T-helper 1 cell treated with Interleukin-12 subunit alpha and Interleukin-12 subunit beta and Interleukin-4 antibody, amounts not matched to agents 30 μg/mL and 1 μg/mL, for 36 hours (primary cell): ENCODE data around the gene ASF1B.
A peak's percentile ranks its signal among the peaks of the same experiment; 100 is the strongest.
"Not testable (repeated sequence)": the region's sequence is repeated elsewhere in the genome, so short reads cannot be mapped to it uniquely, and the experiment has no call there.

Experiments
- H3K27ac Mint-ChIP-seq: one replicate; pipeline ENCODE4 v1.8.0; 2021; ENCODE audit warnings: mild to moderate bottlenecking, mixed read lengths
- H3K27me3 Mint-ChIP-seq: one replicate; pipeline ENCODE4 v1.8.0; 2021; ENCODE audit warnings: low read depth, mixed read lengths
- H3K36me3 Mint-ChIP-seq: one replicate; pipeline ENCODE4 v1.8.0; 2021; ENCODE audit warnings: low read depth, mixed read lengths
- H3K4me1 Mint-ChIP-seq: one replicate; pipeline ENCODE4 v1.8.0; 2021; ENCODE audit warnings: low read depth, mixed read lengths
- H3K4me3 Mint-ChIP-seq: one replicate; pipeline ENCODE4 v1.8.0; 2021; ENCODE audit warnings: mild to moderate bottlenecking, moderate library complexity, mixed read lengths
- H3K9me3 Mint-ChIP-seq: one replicate; pipeline ENCODE4 v1.8.0; 2021; ENCODE audit warnings: mixed read lengths

ASF1B gene

GRCh38 chr19:14136509-14137281 is at the start of gene ASF1B:
Gene ASF1B, minus strand, starts transcription at chr19:14136589. Its CDS starts 133 bp downstream, at chr19:14136456.
- Mint-ChIP-seq H3K36me3 (peaks cover 14% of the 10 kb centered on the region), H3K4me3 (peak within 1 kb of the TSS; percentile 90), H3K27ac (peak within 1 kb of the TSS; percentile 95), H3K4me1 (peaks cover 27% of the 10 kb centered on the region), H3K9me3 (no peaks in the 10 kb centered on the region), H3K27me3 (no peaks in the 10 kb centered on the region)

GRCh38 chr19:14185691-14186090 is 49.3 kb upstream of the ASF1B start:
- not testable (repeated sequence) for H3K4me1 Mint-ChIP-seq, H3K4me3 Mint-ChIP-seq, H3K9me3 Mint-ChIP-seq, H3K36me3 Mint-ChIP-seq, H3K27me3 Mint-ChIP-seq, H3K27ac Mint-ChIP-seq

DNA sequence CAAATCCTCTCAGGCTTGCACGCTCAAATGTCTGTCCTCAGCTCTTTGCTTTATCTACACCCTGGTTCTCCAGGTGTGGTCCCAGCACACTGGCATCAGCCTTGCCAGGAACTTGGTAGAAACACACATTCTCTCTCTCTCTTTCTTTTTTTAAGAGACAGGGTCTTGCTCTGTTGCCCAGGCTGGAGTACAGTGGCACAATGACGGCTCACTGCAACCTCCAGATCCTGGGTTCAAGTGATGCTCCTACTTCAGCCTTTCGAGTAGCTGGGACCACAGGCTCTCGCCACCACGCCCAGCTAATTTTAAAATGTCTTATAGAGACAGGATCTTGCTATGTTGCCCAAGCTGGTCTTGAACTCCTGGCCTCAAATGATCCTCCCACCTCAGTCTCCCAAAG is 48.8 kb upstream of the ASF1B start:
- no peaks in the 10 kb centered on the region for H3K36me3 Mint-ChIP-seq
- H3K4me1 Mint-ChIP-seq: no peaks in the 10 kb centered on the region
- H3K9me3 Mint-ChIP-seq: no peaks in the 10 kb centered on the region
- no peak overlapping the region for H3K27ac Mint-ChIP-seq
- no peak overlapping the region for H3K4me3 Mint-ChIP-seq
- H3K27me3 Mint-ChIP-seq: no peaks in the 10 kb centered on the region

DNA sequence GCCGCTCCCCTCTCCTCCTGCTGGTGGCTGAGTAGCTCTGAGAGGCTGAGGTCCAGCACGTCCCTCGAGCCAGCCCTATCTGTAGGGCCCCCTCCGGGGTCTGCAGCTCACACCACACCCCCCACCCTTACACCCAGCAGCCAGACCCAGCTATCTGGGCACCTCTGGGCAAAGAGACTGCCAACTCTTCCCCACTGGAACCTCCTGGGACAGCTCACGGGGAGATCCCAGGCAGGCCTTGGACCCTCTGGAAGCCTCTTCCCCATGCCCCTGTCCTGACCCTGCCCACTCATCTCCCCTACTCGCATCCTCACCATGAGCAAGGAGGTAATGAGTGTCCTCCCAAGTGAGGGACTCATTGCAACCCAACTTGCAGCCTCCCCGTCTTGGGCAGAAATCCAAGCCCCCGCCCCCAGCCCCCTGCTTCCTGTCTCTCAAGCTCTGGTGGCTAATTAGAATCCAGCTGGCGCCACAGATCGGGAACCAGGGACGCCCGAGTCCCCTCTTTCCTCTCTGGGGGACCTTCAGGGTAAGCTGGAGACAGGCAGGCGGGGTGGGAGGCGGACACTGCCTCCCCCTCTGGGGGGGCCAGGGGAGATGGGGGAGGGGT is 47.5 kb upstream of the ASF1B start:
- H3K27ac Mint-ChIP-seq: no peak overlapping the region
- H3K9me3 Mint-ChIP-seq: no peaks in the 10 kb centered on the region
- H3K4me1 Mint-ChIP-seq: no peaks in the 10 kb centered on the region
- no peaks in the 10 kb centered on the region for H3K36me3 Mint-ChIP-seq
- no peaks in the 10 kb centered on the region for H3K27me3 Mint-ChIP-seq
- H3K4me3 Mint-ChIP-seq: no peak overlapping the region

- Mint-ChIP-seq H3K36me3 (no peaks in the 10 kb centered on the region), H3K4me1 (no peaks in the 10 kb centered on the region), H3K27ac (no peak overlapping the region), H3K27me3 (no peaks in the 10 kb centered on the region), H3K4me3 (no peak overlapping the region), H3K9me3 (no peaks in the 10 kb centered on the region)
Observed at GRCh38 chr19:14182476-14182875, 46.1 kb upstream of the ASF1B start.

DNA sequence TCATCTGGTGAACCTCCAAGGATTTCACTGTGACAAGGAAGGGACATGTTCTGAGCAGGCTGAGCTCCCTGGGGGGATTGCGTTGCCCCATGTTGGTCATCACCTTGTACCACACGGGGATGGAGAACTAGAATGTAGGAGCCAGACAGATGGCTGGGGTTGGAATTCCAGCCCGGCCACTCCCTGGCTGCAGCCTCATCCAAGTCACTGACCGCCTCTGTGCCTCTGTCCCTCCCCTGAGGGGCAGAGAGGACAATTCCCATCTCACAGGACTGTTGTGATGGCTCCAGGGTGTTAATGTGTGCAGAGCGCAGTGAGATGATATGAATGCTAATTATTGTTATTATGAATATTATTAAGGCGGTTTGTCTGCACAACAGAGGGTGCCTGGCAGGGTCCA is 45.5 kb upstream of the ASF1B start:
- no peaks in the 10 kb centered on the region for H3K27me3 Mint-ChIP-seq
- H3K4me3 Mint-ChIP-seq: no peak overlapping the region
- no peaks in the 10 kb centered on the region for H3K36me3 Mint-ChIP-seq
- H3K4me1 Mint-ChIP-seq: no peaks in the 10 kb centered on the region
- no peaks in the 10 kb centered on the region for H3K9me3 Mint-ChIP-seq
- no peak overlapping the region for H3K27ac Mint-ChIP-seq

DNA sequence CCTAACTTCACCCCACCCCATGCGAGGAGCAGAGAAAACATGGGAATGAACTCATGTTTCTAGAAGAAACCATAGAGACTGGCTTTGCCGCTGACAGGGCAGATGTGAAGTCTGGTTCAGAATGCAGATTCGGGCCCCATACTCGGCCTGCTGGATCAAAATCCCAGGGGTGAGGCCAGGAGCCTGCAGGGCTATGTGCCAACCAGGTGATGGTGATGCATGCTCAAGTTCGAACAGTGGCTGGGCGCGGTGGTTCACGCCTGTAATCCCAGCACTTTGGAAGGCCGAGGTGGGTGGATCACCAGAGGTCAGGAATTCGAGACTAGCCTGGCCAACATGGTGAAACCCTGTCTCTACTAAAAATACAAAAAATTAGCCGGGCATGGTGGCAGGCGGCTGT is 44.8 kb upstream of the ASF1B start:
- H3K9me3 Mint-ChIP-seq, H3K27ac Mint-ChIP-seq, H3K4me1 Mint-ChIP-seq, H3K4me3 Mint-ChIP-seq, H3K36me3 Mint-ChIP-seq, H3K27me3 Mint-ChIP-seq: not testable (repeated sequence)

DNA sequence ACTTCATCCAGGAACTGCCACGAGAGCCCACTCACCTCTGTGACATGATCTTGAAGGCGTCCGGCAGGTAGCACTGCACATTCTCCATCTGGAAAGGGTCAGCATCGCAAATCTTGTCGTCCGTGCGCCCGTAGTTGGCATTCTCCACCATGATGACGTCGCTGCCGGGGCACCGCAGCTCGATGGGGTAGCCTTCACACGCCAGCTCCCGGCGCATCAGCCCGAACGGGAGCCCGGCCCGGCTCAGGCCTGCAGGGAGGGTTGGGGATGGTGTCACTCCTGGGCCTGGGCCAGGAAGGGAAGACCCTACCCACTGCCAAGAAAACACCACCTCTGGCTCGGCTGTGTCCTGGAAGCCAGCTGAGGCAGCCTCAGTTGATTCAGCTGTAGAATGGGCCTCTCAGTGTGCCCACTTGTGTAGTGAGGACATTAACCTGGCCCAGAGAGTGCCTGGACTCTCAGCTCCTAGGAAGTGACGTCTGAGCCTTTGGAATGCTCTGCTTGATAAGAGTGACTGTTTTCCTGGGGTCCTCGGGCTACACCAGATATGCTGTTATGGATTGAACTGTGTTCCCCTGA is 41.2 kb upstream of the ASF1B start:
- H3K4me3 Mint-ChIP-seq: no peak overlapping the region
- H3K27me3 Mint-ChIP-seq: no peaks in the 10 kb centered on the region
- peaks cover 4% of the 10 kb centered on the region for H3K4me1 Mint-ChIP-seq
- H3K36me3 Mint-ChIP-seq: peaks cover 2% of the 10 kb centered on the region
- no peak overlapping the region for H3K27ac Mint-ChIP-seq
- no peaks in the 10 kb centered on the region for H3K9me3 Mint-ChIP-seq

GRCh38 chr19:14175351-14175792 is 39.0 kb upstream of the ASF1B start:
- H3K9me3 Mint-ChIP-seq: no peaks in the 10 kb centered on the region
- H3K27ac Mint-ChIP-seq: peak overlapping the region; percentile 6

DNA sequence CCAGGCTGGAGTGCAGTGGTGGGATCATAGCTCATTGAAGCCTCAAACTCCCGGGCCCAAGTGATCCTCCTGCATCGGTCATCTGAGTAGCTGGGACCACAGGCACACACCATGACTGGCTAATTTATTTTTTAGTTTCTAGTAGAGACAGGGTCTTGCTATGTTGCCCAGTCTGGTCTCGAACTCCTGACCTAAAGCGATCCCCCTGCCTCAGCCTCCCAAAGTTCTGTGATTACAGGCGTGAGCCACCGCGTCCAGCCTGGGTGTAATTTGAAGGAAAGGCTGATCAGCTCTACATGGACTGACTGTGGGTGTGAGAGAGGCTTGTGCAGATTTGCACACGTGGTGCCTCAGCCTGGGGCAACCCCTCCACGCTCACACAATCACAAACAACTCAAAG is 38.5 kb upstream of the ASF1B start:
- no peaks in the 10 kb centered on the region for H3K9me3 Mint-ChIP-seq
- no peak overlapping the region for H3K27ac Mint-ChIP-seq
- no peak overlapping the region for H3K4me3 Mint-ChIP-seq
- H3K4me1 Mint-ChIP-seq: peaks cover 5% of the 10 kb centered on the region
- H3K36me3 Mint-ChIP-seq: peaks cover 7% of the 10 kb centered on the region
- no peaks in the 10 kb centered on the region for H3K27me3 Mint-ChIP-seq

More at GRCh38 chr19:14175351-14175792, 39.0 kb upstream of the ASF1B start:
- no peak overlapping the region for H3K4me3 Mint-ChIP-seq
- peaks cover 2% of the 10 kb centered on the region for H3K36me3 Mint-ChIP-seq
- no peaks in the 10 kb centered on the region for H3K27me3 Mint-ChIP-seq
- H3K4me1 Mint-ChIP-seq: peaks cover 5% of the 10 kb centered on the region

GRCh38 chr19:14168993-14169392 is 32.6 kb upstream of the ASF1B start:
- no peak overlapping the region for H3K27ac Mint-ChIP-seq
- H3K4me3 Mint-ChIP-seq: no peak overlapping the region
- H3K4me1 Mint-ChIP-seq: peaks cover 14% of the 10 kb centered on the region
- H3K36me3 Mint-ChIP-seq: peaks cover 7% of the 10 kb centered on the region
- H3K9me3 Mint-ChIP-seq: no peaks in the 10 kb centered on the region
- H3K27me3 Mint-ChIP-seq: no peaks in the 10 kb centered on the region

DNA sequence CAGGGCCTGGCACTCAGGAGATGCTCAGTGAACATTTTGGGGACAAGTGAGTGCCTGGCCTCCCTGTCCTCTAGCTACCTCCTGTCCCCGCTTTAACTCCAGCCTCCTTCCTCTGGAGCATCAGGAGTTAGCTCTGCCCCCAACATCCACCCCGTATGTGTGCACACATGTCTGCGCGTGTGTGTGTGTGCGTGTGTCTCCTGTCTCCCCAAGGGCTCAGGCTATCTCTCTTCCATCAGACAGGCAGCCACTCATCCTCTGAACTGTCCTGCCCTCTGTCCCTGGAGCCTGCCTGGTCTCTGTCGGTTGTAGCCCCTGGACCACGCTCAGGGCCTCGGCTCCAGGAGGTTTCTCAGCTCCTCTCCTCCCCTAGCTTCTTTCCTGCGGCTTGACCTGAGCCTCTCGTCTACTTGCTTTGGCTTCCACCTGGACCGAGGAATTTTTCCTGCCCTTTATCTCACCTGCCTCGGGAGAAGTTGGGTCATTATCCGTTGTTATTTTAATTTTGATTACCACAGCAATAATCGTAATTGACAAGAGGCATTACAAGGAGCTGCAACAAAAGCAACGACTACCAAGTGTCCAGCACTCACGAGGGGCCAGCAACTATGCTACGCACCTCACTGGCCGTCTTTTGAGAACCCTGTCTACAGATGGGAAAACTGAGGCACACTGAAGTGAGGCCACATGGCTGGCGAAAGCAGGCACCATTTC is 32.0 kb upstream of the ASF1B start:
- Mint-ChIP-seq H3K27me3 (no peaks in the 10 kb centered on the region), H3K27ac (no peak overlapping the region), H3K4me1 (peaks cover 14% of the 10 kb centered on the region), H3K36me3 (peaks cover 7% of the 10 kb centered on the region), H3K9me3 (no peaks in the 10 kb centered on the region), H3K4me3 (no peak overlapping the region)

DNA sequence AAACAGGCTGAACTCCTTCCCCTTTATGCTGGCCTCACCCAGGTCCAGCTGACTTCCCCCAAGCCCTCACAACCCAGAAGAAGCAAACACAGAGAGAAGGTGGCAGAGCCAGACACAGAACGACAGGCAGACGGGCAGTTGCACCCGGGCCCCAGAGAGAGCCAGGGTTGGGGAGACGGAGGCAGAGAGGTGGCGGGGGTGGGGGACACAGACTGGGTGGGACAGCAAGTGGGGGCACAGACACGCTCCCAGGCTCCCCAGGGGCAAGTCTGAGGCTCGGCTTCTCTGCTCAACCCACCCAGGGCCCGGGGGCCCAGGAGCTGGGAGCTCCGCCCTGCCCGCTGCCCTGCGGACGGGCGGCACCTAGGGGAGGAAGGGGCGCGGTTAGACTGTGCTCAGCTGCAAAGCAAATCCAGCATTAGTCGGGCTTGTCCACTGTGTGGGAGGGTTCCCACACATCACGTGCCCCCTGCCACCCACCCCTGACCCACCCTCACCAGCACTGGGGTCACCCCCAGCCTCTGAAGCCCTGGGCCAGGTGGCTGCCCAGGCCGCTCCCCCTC is 31.3 kb upstream of the ASF1B start:
- H3K36me3 Mint-ChIP-seq: peaks cover 7% of the 10 kb centered on the region
- H3K9me3 Mint-ChIP-seq: no peaks in the 10 kb centered on the region
- no peak overlapping the region for H3K27ac Mint-ChIP-seq
- H3K27me3 Mint-ChIP-seq: no peaks in the 10 kb centered on the region
- H3K4me1 Mint-ChIP-seq: peaks cover 14% of the 10 kb centered on the region
- peak overlapping the region; percentile 62 for H3K4me3 Mint-ChIP-seq

- peaks cover 7% of the 10 kb centered on the region for H3K36me3 Mint-ChIP-seq
- peaks cover 14% of the 10 kb centered on the region for H3K4me1 Mint-ChIP-seq
- no peaks in the 10 kb centered on the region for H3K27me3 Mint-ChIP-seq
- peak overlapping the region; percentile 79 for H3K4me3 Mint-ChIP-seq
- H3K9me3 Mint-ChIP-seq: no peaks in the 10 kb centered on the region
- peak overlapping the region; percentile 81 for H3K27ac Mint-ChIP-seq
Observed at GRCh38 chr19:14166999-14167575, 30.7 kb upstream of the ASF1B start.
